Astrocyte (in vitro differentiated cells and primary cell): Measurements from ENCODE around the gene ALOX12B. TPM values are rescaled to one million over a fixed set of nuclear protein-coding genes. Genes with fewer than 3 reads are reported as not detected.

ENCODE experiments used
- DNase-seq: peaks from one replicate; pipeline ENCODE4 v3.0.0-alpha.2; 2010; ENCODE audit warnings: low read depth
- FAIRE-seq: peaks from 2 replicates; lab custom pipeline; 2011; peaks lifted over from hg19 to GRCh38; lab: Jason Lieb, UNC
- H2AFZ ChIP-seq: 2 replicates; pipeline ENCODE4 v1.6.0; 2012; ENCODE audit warnings: low read depth, low read length, inconsistent platforms
- H3K27ac ChIP-seq: 2 replicates; pipeline ENCODE4 v1.5.1; 2011; ENCODE audit warnings: low read depth, low read length, inconsistent platforms
- H3K27me3 ChIP-seq: 2 replicates; pipeline ENCODE4 v1.6.0; 2011; ENCODE audit warnings: low read length, inconsistent platforms; ENCODE audit not compliant: insufficient read depth
- H3K36me3 ChIP-seq: 2 replicates; pipeline ENCODE4 v1.5.1; 2011; ENCODE audit warnings: low read length, inconsistent platforms; ENCODE audit not compliant: insufficient read depth
- H3K4me1 ChIP-seq: 2 replicates; pipeline ENCODE4 v1.5.1; 2011; ENCODE audit warnings: low read length, inconsistent platforms; ENCODE audit not compliant: insufficient read depth
- H3K4me2 ChIP-seq: 2 replicates; pipeline ENCODE4 v1.6.0; 2012; ENCODE audit warnings: low read length, inconsistent platforms
- H3K4me3 ChIP-seq: 2 replicates; pipeline ENCODE4 v1.5.1; 2011; ENCODE audit warnings: low read depth, mild to moderate bottlenecking, low read length, inconsistent platforms; ENCODE audit not compliant: insufficient read depth
- H3K79me2 ChIP-seq: 2 replicates; pipeline ENCODE4 v1.6.0; 2012; ENCODE audit warnings: mild to moderate bottlenecking, low read length, inconsistent platforms; ENCODE audit not compliant: insufficient read depth
- H3K9ac ChIP-seq: 2 replicates; pipeline ENCODE4 v1.6.0; 2012; ENCODE audit warnings: mild to moderate bottlenecking, low read length, inconsistent platforms
- H3K9me3 ChIP-seq: 2 replicates; pipeline ENCODE4 v1.5.1; 2012; ENCODE audit warnings: low read depth, mild to moderate bottlenecking, low read length, inconsistent platforms; ENCODE audit not compliant: insufficient read depth
- H4K20me1 ChIP-seq: 2 replicates; pipeline ENCODE4 v1.6.0; 2012; ENCODE audit warnings: low read length, inconsistent platforms; ENCODE audit not compliant: insufficient read depth
- H3K27ac Mint-ChIP-seq: one replicate; pipeline ENCODE4 v1.8.0; 2021; ENCODE audit warnings: mild to moderate bottlenecking, mixed read lengths; ENCODE audit not compliant: unreplicated experiment
- H3K27me3 Mint-ChIP-seq: one replicate; pipeline ENCODE4 v1.8.0; 2021; ENCODE audit warnings: low read depth, mixed read lengths; ENCODE audit not compliant: unreplicated experiment
- H3K36me3 Mint-ChIP-seq: one replicate; pipeline ENCODE4 v1.8.0; 2021; ENCODE audit warnings: low read depth, mixed read lengths; ENCODE audit not compliant: unreplicated experiment
- H3K4me1 Mint-ChIP-seq: one replicate; pipeline ENCODE4 v1.8.0; 2021; ENCODE audit warnings: low read depth, mixed read lengths; ENCODE audit not compliant: unreplicated experiment
- H3K4me3 Mint-ChIP-seq: one replicate; pipeline ENCODE4 v1.8.0; 2021; ENCODE audit warnings: mild to moderate bottlenecking, moderate library complexity, mixed read lengths; ENCODE audit not compliant: unreplicated experiment
- H3K9me3 Mint-ChIP-seq: one replicate; pipeline ENCODE4 v1.8.0; 2021; ENCODE audit warnings: mild to moderate bottlenecking, mixed read lengths; ENCODE audit not compliant: unreplicated experiment
- CTCF ChIP-seq: IDR thresholded peaks from 2 replicates; pipeline ENCODE4 v1.5.1; 2011; ENCODE audit warnings: low read depth, mild to moderate bottlenecking, inconsistent platforms, low read length, moderate library complexity; ENCODE audit not compliant: insufficient read depth
- EZH2 ChIP-seq: IDR thresholded peaks from 2 replicates; pipeline ENCODE4 v1.6.1; 2012; ENCODE audit warnings: mild to moderate bottlenecking, low read length, inconsistent platforms; ENCODE audit not compliant: insufficient read depth
- total RNA-seq: library from RNA; stranded (reverse); gene quantifications from 2 replicates; pipeline ENCODE4 v1.2.1, GENCODE V29; 2021

Gene ALOX12B
- total RNA-seq, 1 donor from 2014 or later, result not detected

GRCh38 chr17:8131844-8132441 is 44.4 kb upstream of the ALOX12B start:
- no peak overlapping the region for H3K4me3 Mint-ChIP-seq
- TF ChIP-seq CTCF, result no peak
- no peak for TF ChIP-seq EZH2
- H3K27me3 Mint-ChIP-seq, result peaks cover 21% of the 10 kb centered on the region
- no peaks in the 10 kb centered on the region for H3K36me3 Mint-ChIP-seq
- Histone ChIP-seq H3K9ac (no peak overlapping the region), H3K27ac (no peak overlapping the region), H3K4me2 (no peak overlapping the region), H3K27me3 (no peaks in the 10 kb centered on the region), H2AFZ (no peak overlapping the region), H4K20me1 (peaks cover 4% of the 10 kb centered on the region), H3K4me3 (no peak overlapping the region), H3K79me2 (no peaks in the 10 kb centered on the region), H3K9me3 (no peaks in the 10 kb centered on the region), H3K4me1 (peaks cover 3% of the 10 kb centered on the region), H3K36me3 (no peaks in the 10 kb centered on the region)
- no peak overlapping the region for H3K27ac Mint-ChIP-seq
- no peak for DNase-seq
- H3K9me3 Mint-ChIP-seq, result no peaks in the 10 kb centered on the region
- no peak for FAIRE-seq
- H3K4me1 Mint-ChIP-seq, result peaks cover 1% of the 10 kb centered on the region

GRCh38 chr17:8128125-8128784 is 40.7 kb upstream of the ALOX12B start:
- H3K4me1 ChIP-seq, result peaks cover 34% of the 10 kb centered on the region
- no peak overlapping the region for H2AFZ ChIP-seq
- no peak overlapping the region for H3K27ac ChIP-seq
- no peaks in the 10 kb centered on the region for H3K79me2 ChIP-seq
- H3K36me3 ChIP-seq, result no peaks in the 10 kb centered on the region
- H3K27me3 ChIP-seq, result peaks cover 18% of the 10 kb centered on the region
- FAIRE-seq, result no peak
- no peak overlapping the region for H3K4me3 ChIP-seq
- no peak overlapping the region for H3K4me2 ChIP-seq
- TF ChIP-seq CTCF (no peak), EZH2 (no peak)
- no peak overlapping the region for H3K9ac ChIP-seq
- Mint-ChIP-seq H3K9me3 (no peaks in the 10 kb centered on the region), H3K4me1 (peaks cover 10% of the 10 kb centered on the region), H3K27me3 (peaks cover 41% of the 10 kb centered on the region), H3K4me3 (peak overlapping the region; percentile 45), H3K27ac (no peak overlapping the region), H3K36me3 (no peaks in the 10 kb centered on the region)
- peaks cover 8% of the 10 kb centered on the region for H4K20me1 ChIP-seq
- no peak for DNase-seq
- H3K9me3 ChIP-seq, result no peaks in the 10 kb centered on the region

GRCh38 chr17:8126491-8127066 is 39.1 kb upstream of the ALOX12B start:
- Mint-ChIP-seq H3K27ac (no peak overlapping the region), H3K27me3 (peaks cover 48% of the 10 kb centered on the region), H3K36me3 (no peaks in the 10 kb centered on the region), H3K4me1 (peaks cover 11% of the 10 kb centered on the region), H3K4me3 (peak overlapping the region; percentile 84), H3K9me3 (no peaks in the 10 kb centered on the region)
- Histone ChIP-seq H4K20me1 (peaks cover 8% of the 10 kb centered on the region), H3K4me2 (peak overlapping the region; percentile 97), H3K27me3 (peaks cover 20% of the 10 kb centered on the region), H3K36me3 (no peaks in the 10 kb centered on the region), H3K4me3 (peak overlapping the region; percentile 60), H3K27ac (no peak overlapping the region), H3K4me1 (peaks cover 44% of the 10 kb centered on the region), H3K9me3 (no peaks in the 10 kb centered on the region), H2AFZ (peak overlapping the region; percentile 85), H3K9ac (peak overlapping the region; percentile 74), H3K79me2 (no peaks in the 10 kb centered on the region)
- DNase-seq (no peak), FAIRE-seq (no peak)
- TF ChIP-seq CTCF (no peak), EZH2 (no peak)
